AG04449 (cell line): Measurements from ENCODE around the gene SLC13A3.

Experiments used
- CTCF ChIA-PET: fragments of 350-600 bp; formaldehyde crosslinking; extraction: SDS; loops from one replicate; lab custom pipeline; 2021; ENCODE audit warnings: antibody characterized with exemption; lab: Yijun Ruan, JAX
- POLR2A ChIA-PET: fragments of 400-600, 350-600 bp; formaldehyde crosslinking; extraction: SDS; loops from one replicate; lab custom pipeline; 2020; ENCODE audit warnings: antibody characterized with exemption, inconsistent platforms; lab: Yijun Ruan, JAX
- DNase-seq: peaks from one replicate; pipeline ENCODE4 v3.0.0-alpha.2; 2010; ENCODE audit warnings: low read depth, low spot score
- H3K4me3 ChIP-seq: 2 replicates; pipeline ENCODE4 v1.5.1; 2011; ENCODE audit warnings: low read depth, mild to moderate bottlenecking, control low read depth, low read length
- TF ChIP-seq, protein P1 (sequence below): IDR thresholded peaks from one replicate; pipeline ENCODE4 v1.5.1; 2011; ENCODE audit warnings: mild to moderate bottlenecking, moderate library complexity, low read length, control low read depth, inconsistent platforms; ENCODE audit not compliant: insufficient read depth; ENCODE audit errors: missing control alignments

The SLC13A3 gene

DNA sequence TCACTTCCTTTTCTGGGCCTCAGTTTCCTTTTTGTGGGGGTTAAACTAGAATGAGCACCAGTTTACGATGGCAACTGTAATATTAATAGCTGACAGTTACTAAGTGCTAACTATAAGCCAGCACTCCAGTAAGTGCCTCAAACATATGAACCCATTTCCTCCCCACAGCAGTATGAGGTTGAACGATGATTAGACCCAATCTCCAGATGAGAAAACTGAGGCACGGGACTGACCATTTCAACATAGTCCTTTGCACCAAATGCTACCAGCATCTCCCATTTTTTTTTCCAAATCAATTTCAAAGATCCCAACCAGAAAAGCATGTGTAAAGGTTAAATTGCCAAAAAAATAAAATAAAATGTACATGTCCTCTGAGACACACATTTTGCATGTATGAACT is 7.1 kb downstream of the SLC13A3 start:
- POLR2A ChIA-PET, result no interaction called here
- no peak overlapping the region for H3K4me3 ChIP-seq
- TF ChIP-seq, protein P1, sequence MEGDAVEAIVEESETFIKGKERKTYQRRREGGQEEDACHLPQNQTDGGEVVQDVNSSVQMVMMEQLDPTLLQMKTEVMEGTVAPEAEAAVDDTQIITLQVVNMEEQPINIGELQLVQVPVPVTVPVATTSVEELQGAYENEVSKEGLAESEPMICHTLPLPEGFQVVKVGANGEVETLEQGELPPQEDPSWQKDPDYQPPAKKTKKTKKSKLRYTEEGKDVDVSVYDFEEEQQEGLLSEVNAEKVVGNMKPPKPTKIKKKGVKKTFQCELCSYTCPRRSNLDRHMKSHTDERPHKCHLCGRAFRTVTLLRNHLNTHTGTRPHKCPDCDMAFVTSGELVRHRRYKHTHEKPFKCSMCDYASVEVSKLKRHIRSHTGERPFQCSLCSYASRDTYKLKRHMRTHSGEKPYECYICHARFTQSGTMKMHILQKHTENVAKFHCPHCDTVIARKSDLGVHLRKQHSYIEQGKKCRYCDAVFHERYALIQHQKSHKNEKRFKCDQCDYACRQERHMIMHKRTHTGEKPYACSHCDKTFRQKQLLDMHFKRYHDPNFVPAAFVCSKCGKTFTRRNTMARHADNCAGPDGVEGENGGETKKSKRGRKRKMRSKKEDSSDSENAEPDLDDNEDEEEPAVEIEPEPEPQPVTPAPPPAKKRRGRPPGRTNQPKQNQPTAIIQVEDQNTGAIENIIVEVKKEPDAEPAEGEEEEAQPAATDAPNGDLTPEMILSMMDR, result no peak
- no peak for DNase-seq
- CTCF ChIA-PET, result no interaction called here

DNA sequence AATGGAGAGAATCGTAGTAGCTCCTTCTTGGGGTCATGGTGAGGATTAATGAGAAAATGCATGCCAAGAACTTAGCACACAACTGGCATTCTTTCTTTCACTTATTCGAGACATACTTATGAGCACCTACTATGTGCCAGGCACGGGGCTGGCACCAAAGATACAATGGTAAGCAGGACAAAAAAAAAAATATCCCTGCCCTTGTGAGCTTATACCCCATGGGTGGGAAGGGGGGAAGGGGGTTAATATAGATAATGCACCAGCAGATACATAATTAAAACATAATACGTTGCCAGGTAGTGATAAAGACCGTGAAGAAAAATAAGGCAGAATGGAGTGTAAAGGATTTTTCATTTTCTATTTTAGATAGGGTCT is 8.3 kb downstream of the SLC13A3 start:
- no peak overlapping the region for H3K4me3 ChIP-seq
- POLR2A ChIA-PET, result no interaction called here
- DNase-seq, result no peak
- CTCF ChIA-PET, result interaction anchor here (1.6 kb wide), 1 partner anchor 37 kb away, joined by 3 read pairs; no protein-coding TSS in a partner anchor
- TF ChIP-seq, protein P1, result no peak

DNA sequence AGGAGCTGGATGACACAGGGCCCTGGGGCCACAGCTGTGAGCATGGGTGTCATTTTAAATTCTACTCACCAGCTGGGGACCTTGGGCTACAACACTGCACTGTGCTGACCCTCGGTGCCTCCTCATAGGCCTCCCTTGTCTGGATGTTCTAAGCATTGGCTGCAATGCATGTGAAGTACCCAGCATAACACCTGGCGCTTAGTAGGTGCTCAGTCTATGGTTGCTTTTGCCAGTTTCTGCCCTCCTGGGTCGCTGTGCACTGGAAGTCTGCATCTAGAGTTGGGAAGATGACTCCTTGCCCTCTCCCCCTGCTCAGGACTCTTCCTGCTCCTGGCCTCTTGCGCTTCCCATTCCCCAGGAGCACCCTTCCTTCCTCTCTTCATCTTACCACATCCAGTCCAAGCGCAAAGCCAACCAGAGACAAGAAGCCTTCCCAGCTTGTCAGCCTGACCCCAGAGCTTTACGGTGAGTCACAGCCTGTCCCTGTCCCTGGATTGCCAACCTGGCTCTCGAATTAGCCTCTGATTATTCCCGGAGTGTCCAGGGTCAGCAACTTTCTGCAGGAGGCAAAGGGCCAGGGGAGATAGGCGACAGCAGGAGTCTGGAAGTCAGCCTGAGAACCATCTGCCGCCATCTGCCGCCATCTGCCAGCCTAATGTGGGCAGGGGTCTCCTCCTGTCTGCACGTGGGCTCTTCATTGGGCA is 8.8 kb downstream of the SLC13A3 start:
- no peak overlapping the region for H3K4me3 ChIP-seq
- ChIA-PET POLR2A (no interaction called here), CTCF (interaction anchor here (1.6 kb wide), 1 partner anchor 38 kb away, joined by 3 read pairs; no protein-coding TSS in a partner anchor)
- DNase-seq, result no peak
- TF ChIP-seq, protein P1, result no peak

DNA sequence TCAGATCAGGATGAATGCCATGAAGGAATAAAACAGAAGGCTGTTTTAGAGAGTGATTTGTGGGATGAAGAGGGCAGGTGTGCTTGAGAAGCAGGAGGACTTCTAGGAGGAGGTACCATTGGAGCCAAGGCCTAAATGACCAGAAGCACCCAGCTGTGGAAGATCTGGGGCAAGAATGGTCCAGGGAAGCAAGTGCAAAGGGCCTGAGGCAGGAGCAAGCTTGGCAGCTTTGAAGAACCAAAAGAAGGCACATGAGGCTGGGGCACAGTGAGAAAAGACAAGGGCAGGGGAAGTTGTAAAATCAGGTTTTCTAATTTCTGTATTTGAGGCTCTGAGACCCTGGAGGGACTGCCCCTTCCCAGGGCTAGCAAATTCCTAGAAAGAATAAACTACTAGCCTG is 9.8 kb downstream of the SLC13A3 start:
- no peak for DNase-seq
- no peak overlapping the region for H3K4me3 ChIP-seq
- TF ChIP-seq, protein P1, result no peak
- ChIA-PET CTCF (no interaction called here), POLR2A (no interaction called here)

DNA sequence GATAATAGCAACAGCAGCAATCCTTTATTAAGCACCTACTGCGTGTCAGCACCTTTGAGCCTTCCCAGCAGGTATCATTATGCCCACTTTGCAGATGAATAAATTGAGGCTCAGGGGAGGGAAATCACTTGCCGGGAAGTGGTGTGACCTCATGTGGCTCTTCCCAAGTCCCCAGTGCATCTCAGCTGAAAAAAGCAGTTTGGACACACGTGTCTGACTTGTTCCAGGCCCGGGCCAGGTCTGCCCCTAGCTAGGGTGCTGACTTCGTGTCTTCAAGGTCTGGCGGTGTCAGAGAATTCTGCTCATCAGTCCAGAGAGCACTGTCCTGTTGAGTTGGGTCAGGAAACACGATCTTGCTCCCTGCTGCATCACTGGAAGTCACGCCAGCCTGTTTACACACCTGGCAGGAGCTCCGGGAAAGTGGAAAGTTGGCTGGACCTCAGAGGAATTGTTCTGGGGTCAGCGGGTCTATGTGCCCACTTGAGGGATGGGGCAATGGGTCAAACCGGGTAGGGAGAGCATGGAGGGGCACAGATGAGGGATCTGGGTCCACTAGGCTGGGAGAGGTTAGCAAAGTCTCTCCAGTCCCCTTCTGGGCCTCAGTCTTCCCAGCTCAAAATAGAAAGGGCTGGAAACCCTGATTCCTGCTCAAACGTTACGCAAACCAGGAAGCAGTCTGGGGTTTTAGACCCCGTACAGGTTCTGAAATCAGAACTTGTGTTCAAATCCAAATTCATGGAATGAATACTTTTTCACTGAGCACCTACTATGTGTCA is 10.5 kb downstream of the SLC13A3 start:
- no peak for DNase-seq
- CTCF ChIA-PET, result no interaction called here
- H3K4me3 ChIP-seq, result no peak overlapping the region
- TF ChIP-seq, protein P1, result no peak
- POLR2A ChIA-PET, result no interaction called here

DNA sequence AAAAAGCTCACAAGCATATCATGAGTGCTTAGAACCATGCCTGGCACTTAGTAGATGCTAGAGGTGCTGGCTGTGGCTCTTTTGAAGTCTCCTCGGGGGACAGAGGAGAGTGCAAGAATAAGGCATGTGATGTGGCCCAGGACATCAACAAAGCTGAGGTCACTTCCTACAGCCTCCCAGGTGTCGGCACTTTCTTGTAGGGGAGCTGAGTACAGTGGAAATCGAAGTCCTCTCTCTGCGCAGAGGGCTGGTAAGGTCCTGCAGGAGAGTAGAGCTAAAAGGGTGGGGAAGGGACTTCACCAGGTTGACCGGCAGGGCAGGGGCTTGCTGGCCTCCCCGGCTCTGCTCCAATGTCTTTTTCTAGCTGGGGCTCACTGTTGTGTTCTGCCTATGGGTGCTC is 11.2 kb downstream of the SLC13A3 start:
- H3K4me3 ChIP-seq, result no peak overlapping the region
- TF ChIP-seq, protein P1, result no peak
- POLR2A ChIA-PET, result no interaction called here
- CTCF ChIA-PET, result interaction anchor here (0.9 kb wide), 1 partner anchor 10 kb away, joined by 3 read pairs; no protein-coding TSS in a partner anchor
- no peak for DNase-seq
